Osteocyte (in vitro differentiated cells): ENCODE measurements around the gene RBM15B. TPM values are rescaled to one million over a fixed set of nuclear protein-coding genes. Genes with fewer than 3 reads are reported as not detected.

Source experiments
- DNase-seq: peaks from one replicate; pipeline ENCODE4 v3.0.0; 2021; ENCODE audit warnings: mixed read lengths; ENCODE audit not compliant: unreplicated experiment; ENCODE audit errors: extremely low spot score
- H3K27ac Mint-ChIP-seq: one replicate; pipeline ENCODE4 v1.8.0; 2021; ENCODE audit warnings: mild to moderate bottlenecking, mixed read lengths; ENCODE audit not compliant: unreplicated experiment
- H3K27me3 Mint-ChIP-seq: one replicate; pipeline ENCODE4 v1.8.0; 2021; ENCODE audit warnings: mixed read lengths; ENCODE audit not compliant: unreplicated experiment
- H3K36me3 Mint-ChIP-seq: one replicate; pipeline ENCODE4 v1.8.0; 2021; ENCODE audit warnings: mixed read lengths; ENCODE audit not compliant: unreplicated experiment
- H3K4me1 Mint-ChIP-seq: one replicate; pipeline ENCODE4 v1.8.0; 2021; ENCODE audit warnings: mixed read lengths; ENCODE audit not compliant: unreplicated experiment
- H3K4me3 Mint-ChIP-seq: one replicate; pipeline ENCODE4 v1.8.0; 2021; ENCODE audit warnings: mild to moderate bottlenecking, moderate library complexity, mixed read lengths; ENCODE audit not compliant: unreplicated experiment
- H3K9me3 Mint-ChIP-seq: one replicate; pipeline ENCODE4 v1.8.0; 2021; ENCODE audit warnings: mixed read lengths; ENCODE audit not compliant: unreplicated experiment
- total RNA-seq: library from RNA; stranded (reverse); gene quantifications from 2 replicates; pipeline ENCODE4 v1.2.1, GENCODE V29; 2021
- TF ChIP-seq, protein P1 (sequence below): fragments of 200-600 bp; sonication (generic); IDR thresholded peaks from 2 replicates; pipeline ENCODE4 v1.5.0; 2021; ENCODE audit warnings: antibody characterized with exemption, mild to moderate bottlenecking, moderate library complexity

RBM15B gene
- total RNA-seq, 1 donor from 2014 or later, result 50.3 TPM

GRCh38 chr3:51382076-51382745 is 8.9 kb upstream of the RBM15B start:
- H3K27me3 Mint-ChIP-seq, result no peaks in the 10 kb centered on the region
- peaks cover 25% of the 10 kb centered on the region for H3K4me1 Mint-ChIP-seq
- H3K9me3 Mint-ChIP-seq, result no peaks in the 10 kb centered on the region

GRCh38 chr3:51382947-51383578 is 8.0 kb upstream of the RBM15B start:
- no peak overlapping the region for H3K27ac Mint-ChIP-seq
- no peaks in the 10 kb centered on the region for H3K9me3 Mint-ChIP-seq
- DNase-seq, result no peak
- peak overlapping the region; percentile 96 for H3K4me3 Mint-ChIP-seq
- TF ChIP-seq, protein P1, sequence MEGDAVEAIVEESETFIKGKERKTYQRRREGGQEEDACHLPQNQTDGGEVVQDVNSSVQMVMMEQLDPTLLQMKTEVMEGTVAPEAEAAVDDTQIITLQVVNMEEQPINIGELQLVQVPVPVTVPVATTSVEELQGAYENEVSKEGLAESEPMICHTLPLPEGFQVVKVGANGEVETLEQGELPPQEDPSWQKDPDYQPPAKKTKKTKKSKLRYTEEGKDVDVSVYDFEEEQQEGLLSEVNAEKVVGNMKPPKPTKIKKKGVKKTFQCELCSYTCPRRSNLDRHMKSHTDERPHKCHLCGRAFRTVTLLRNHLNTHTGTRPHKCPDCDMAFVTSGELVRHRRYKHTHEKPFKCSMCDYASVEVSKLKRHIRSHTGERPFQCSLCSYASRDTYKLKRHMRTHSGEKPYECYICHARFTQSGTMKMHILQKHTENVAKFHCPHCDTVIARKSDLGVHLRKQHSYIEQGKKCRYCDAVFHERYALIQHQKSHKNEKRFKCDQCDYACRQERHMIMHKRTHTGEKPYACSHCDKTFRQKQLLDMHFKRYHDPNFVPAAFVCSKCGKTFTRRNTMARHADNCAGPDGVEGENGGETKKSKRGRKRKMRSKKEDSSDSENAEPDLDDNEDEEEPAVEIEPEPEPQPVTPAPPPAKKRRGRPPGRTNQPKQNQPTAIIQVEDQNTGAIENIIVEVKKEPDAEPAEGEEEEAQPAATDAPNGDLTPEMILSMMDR, result no peak
- peaks cover 4% of the 10 kb centered on the region for H3K36me3 Mint-ChIP-seq
- no peaks in the 10 kb centered on the region for H3K27me3 Mint-ChIP-seq
- peaks cover 33% of the 10 kb centered on the region for H3K4me1 Mint-ChIP-seq

More at GRCh38 chr3:51382076-51382745, 8.9 kb upstream of the RBM15B start:
- Mint-ChIP-seq H3K36me3 (no peaks in the 10 kb centered on the region), H3K27ac (no peak overlapping the region), H3K4me3 (no peak overlapping the region)
- DNase-seq, result no peak
- TF ChIP-seq, protein P1, result no peak

DNA sequence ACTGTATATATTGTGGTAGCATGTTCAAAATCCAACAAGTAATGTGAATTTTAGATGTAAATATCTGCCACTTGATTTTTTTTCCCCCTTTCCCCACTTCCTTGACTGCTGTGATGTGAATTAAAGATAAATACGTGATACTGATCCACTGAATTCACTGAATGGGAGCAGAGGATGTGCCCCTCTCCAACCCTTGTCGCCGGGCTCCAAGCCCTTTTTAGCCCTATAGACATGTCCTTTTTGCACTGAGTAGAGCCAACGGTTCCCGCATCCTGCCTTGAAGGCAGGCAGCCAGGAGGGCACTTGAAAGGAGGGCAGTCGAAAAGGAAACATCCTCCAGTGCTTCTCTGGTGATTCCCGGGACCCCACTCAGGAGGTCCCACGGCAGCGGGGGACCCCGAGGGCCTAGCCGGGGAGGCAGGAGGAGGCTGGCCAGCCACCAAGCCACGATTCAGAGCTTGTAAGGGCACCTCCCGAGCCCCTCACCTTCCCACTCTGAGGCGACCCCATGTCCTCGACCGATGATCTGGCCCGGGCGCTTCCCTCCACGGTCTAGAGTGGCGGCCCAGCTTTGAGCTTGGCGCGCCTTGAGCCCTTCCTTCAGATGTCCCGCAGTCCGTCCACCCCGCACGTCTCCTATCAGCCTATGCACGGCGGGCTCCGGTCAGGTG is 6.9 kb upstream of the RBM15B start:
- TF ChIP-seq, protein P1, result no peak
- peak overlapping the region; percentile 97 for H3K27ac Mint-ChIP-seq
- H3K36me3 Mint-ChIP-seq, result peaks cover 8% of the 10 kb centered on the region
- H3K4me1 Mint-ChIP-seq, result peaks cover 37% of the 10 kb centered on the region
- H3K9me3 Mint-ChIP-seq, result no peaks in the 10 kb centered on the region
- no peaks in the 10 kb centered on the region for H3K27me3 Mint-ChIP-seq
- no peak for DNase-seq
- H3K4me3 Mint-ChIP-seq, result peak overlapping the region; percentile 96

DNA sequence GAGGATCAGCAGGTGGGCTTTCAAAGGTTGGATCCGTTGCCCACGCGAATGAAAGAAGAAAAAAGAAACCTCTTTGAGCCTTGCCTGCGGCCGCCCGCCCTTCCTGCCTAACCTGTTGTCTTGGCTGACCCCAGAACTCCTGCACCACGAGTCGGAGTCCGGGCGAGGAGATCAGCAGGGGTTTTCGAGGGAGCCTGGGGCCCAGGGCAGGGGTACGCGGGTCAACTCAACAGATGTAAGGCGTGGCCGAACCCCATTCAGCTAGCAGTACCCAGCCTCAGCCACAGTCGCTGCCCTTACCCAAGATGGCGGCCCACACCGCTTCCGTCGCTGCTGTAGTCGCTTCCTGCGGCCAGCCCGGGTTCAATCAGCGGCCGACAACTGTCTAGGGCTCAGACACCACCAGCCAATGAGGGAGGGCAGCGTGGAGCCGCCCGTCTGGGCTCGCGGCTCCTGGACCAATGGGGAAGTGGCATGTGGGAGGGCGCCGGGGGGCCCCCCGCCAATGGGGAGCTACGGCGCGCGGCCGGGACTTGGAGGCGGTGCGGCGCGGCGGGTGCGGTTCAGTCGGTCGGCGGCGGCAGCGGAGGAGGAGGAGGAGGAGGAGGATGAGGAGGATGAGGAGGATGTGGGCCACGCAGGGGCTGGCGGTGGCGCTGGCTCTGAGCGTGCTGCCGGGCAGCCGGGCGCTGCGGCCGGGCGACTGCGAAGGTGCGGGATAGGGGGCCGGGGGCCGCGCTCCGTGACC is 6.2 kb upstream of the RBM15B start, which contains the start of gene MANF:
MANF (plus strand) TSS at position 566 of the 748 bp plus-strand sequence; CDS start at position 618, 52 bp downstream.
- TF ChIP-seq, protein P1, result no peak
- H3K27me3 Mint-ChIP-seq, result no peaks in the 10 kb centered on the region
- H3K4me1 Mint-ChIP-seq, result peaks cover 40% of the 10 kb centered on the region
- DNase-seq, result peak; percentile 99
- no peaks in the 10 kb centered on the region for H3K9me3 Mint-ChIP-seq
- H3K36me3 Mint-ChIP-seq, result peaks cover 10% of the 10 kb centered on the region
- peak within 1 kb of the TSS; percentile 97 for H3K27ac Mint-ChIP-seq
- peak within 1 kb of the TSS; percentile 96 for H3K4me3 Mint-ChIP-seq
